Panc1 (cell line): ENCODE measurements around the gene TK2.

ENCODE experiments used
- POLR2AphosphoS5 ChIP-seq: IDR thresholded peaks from 2 replicates; pipeline ENCODE4 v1.6.1; 2012; ENCODE audit warnings: mild to moderate bottlenecking, low read depth, low read length, moderate library complexity
- SIN3A ChIP-seq: IDR thresholded peaks from 2 replicates; pipeline ENCODE4 v1.6.1; 2012; ENCODE audit warnings: low read depth, mild to moderate bottlenecking, low read length, moderate library complexity, borderline replicate concordance; ENCODE audit not compliant: insufficient read depth
- TCF7L2 ChIP-seq: IDR thresholded peaks from 2 replicates; pipeline ENCODE4 v1.6.1; 2011; ENCODE audit warnings: mild to moderate bottlenecking, low read depth, low read length, inconsistent platforms
- TF ChIP-seq, protein P1 (sequence below): fragments of 450-650 bp; IDR thresholded peaks from 2 replicates; pipeline ENCODE4 v1.5.1; 2017; ENCODE audit warnings: mild to moderate bottlenecking
- TF ChIP-seq, protein P2 (sequence below), 2 experiments: IDR thresholded peaks; 2 replicates each; pipeline ENCODE4 v1.6.1; 2011 to 2012; ENCODE audit warnings: low read depth in 2 of 2, control low read depth in 1 of 2, low read length in 1 of 2, mild to moderate bottlenecking in 1 of 2, moderate library complexity in 1 of 2; ENCODE audit not compliant: insufficient read depth in 1 of 2

DNA sequence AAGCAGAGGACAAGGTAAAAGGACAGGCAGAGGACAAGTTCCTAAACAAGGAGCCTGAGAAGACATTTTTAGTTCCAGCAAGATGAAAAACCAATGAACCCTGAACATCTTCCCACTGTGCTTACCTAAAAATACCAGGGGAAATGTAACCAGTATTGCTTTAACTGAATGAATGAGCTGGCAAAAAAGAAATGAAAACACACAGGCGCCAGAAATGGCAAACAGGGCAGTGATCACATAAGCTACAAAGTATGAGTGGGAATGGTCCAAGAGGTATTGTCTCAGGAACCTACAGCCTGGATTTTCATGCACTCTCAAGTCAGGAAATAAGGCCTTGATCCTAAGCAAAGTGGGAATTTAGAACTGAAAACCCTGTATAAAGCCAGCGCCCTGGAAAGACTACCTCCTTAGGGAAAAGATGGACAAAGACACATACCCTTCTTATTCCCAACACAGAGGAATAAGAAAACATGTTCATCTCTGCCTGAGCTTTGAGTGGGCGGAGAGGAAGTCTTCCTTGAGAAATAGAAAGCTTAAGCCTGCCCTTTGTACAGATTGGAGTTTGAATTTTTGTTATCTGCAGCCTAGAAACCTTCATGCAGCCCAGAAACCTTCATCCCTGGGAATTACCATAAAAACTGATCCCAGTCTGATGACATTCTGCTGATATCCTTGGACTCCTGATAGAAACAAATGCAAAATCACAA is 31.5 kb upstream of the TK2 start:
- TF ChIP-seq, protein P1, sequence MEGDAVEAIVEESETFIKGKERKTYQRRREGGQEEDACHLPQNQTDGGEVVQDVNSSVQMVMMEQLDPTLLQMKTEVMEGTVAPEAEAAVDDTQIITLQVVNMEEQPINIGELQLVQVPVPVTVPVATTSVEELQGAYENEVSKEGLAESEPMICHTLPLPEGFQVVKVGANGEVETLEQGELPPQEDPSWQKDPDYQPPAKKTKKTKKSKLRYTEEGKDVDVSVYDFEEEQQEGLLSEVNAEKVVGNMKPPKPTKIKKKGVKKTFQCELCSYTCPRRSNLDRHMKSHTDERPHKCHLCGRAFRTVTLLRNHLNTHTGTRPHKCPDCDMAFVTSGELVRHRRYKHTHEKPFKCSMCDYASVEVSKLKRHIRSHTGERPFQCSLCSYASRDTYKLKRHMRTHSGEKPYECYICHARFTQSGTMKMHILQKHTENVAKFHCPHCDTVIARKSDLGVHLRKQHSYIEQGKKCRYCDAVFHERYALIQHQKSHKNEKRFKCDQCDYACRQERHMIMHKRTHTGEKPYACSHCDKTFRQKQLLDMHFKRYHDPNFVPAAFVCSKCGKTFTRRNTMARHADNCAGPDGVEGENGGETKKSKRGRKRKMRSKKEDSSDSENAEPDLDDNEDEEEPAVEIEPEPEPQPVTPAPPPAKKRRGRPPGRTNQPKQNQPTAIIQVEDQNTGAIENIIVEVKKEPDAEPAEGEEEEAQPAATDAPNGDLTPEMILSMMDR = no peak
- TF ChIP-seq POLR2AphosphoS5 = no peak
- TF ChIP-seq SIN3A = no peak
- TF ChIP-seq, protein P2, sequence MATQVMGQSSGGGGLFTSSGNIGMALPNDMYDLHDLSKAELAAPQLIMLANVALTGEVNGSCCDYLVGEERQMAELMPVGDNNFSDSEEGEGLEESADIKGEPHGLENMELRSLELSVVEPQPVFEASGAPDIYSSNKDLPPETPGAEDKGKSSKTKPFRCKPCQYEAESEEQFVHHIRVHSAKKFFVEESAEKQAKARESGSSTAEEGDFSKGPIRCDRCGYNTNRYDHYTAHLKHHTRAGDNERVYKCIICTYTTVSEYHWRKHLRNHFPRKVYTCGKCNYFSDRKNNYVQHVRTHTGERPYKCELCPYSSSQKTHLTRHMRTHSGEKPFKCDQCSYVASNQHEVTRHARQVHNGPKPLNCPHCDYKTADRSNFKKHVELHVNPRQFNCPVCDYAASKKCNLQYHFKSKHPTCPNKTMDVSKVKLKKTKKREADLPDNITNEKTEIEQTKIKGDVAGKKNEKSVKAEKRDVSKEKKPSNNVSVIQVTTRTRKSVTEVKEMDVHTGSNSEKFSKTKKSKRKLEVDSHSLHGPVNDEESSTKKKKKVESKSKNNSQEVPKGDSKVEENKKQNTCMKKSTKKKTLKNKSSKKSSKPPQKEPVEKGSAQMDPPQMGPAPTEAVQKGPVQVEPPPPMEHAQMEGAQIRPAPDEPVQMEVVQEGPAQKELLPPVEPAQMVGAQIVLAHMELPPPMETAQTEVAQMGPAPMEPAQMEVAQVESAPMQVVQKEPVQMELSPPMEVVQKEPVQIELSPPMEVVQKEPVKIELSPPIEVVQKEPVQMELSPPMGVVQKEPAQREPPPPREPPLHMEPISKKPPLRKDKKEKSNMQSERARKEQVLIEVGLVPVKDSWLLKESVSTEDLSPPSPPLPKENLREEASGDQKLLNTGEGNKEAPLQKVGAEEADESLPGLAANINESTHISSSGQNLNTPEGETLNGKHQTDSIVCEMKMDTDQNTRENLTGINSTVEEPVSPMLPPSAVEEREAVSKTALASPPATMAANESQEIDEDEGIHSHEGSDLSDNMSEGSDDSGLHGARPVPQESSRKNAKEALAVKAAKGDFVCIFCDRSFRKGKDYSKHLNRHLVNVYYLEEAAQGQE (IDR thresholded peaks at IDR 0.05; ENCODE audit: insufficient read depth in 1 of 2, low read depth in 2 of 2, low read length in 1 of 2) = no peak
- no peak for TF ChIP-seq TCF7L2
